ENCODE data around the gene GPC5.
"Not testable (repeated sequence)": the region's sequence is repeated elsewhere in the genome, so short reads cannot be mapped to it uniquely, and the experiment has no call there.

Gene GPC5

GRCh38 chr13:92296154-92296671 lies 897.8 kb downstream of the GPC5 start:
- not testable (repeated sequence) for DNase-seq

DNA sequence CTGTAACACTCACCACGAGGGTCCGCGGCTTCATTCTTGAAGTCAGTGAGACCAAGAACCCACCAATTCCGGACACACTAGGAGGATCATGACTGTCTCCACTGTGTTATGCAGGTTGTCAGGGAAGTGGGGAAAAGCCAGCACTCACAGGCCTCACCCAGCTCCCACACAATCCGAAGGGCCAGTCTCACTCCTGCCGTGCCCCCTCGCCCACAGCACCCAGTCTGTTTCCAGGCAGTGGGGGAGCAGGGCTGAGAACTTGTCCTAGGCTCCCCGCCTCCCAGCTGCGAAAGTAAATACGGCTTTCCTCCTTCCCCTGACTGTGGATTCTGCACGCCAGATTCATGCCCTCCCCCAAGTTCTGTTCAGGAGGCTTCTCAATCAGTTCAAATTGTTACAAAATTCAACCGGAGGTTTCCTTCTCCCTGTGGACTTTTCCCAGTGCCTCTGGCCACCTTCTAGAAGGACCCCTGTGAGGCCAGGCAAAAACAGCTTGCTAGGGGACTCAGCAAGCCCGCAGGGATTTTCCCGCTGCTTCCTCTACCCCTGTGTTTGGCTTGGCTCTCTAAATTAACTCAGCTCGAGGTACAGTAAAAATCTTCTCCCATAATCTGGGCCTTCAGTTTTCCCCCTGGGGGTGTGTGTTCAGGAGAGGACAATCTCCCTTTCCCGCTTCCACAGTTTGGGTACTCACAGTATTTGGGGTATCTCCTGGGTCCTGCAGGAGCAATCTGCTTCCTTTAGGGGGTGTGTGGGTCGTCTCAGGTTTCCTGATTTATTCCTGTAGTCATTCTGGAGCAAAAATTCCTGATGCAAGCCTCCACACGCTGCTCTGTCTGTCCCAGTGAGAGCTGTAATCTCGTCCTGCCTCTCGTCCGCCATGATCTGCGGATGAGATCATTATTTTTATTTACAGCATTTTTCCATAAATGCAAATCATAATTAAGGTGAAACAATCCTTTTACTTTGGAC lies 899.8 kb downstream of the GPC5 start:
- DNase-seq: no peak

GRCh38 chr13:92300651-92301050 lies 902.2 kb downstream of the GPC5 start:
- DNase-seq: no peak

- no peak for DNase-seq
Measured at GRCh38 chr13:92303428-92303827, 905.0 kb downstream of the GPC5 start.

GRCh38 chr13:92307752-92308151 lies 909.3 kb downstream of the GPC5 start:
- DNase-seq: no peak

DNA sequence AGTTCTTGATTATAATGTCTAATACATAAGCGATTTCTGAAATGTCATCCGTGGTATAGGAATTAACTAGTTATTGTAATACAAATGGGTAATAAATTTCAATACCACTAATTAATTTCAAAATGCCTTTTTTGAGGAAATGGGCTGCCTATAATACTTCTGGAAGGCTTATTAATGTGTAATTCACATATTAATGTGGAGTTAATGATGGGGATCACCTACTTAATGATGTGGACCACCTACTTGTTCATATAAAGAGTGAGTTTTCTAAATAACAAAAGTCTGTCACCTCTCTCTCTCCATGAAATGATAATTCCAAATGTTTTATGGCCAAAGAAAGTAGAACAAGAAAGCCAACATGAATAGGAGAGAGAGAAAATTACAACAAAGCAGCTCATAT lies 914.4 kb downstream of the GPC5 start:
- no peak for DNase-seq

DNA sequence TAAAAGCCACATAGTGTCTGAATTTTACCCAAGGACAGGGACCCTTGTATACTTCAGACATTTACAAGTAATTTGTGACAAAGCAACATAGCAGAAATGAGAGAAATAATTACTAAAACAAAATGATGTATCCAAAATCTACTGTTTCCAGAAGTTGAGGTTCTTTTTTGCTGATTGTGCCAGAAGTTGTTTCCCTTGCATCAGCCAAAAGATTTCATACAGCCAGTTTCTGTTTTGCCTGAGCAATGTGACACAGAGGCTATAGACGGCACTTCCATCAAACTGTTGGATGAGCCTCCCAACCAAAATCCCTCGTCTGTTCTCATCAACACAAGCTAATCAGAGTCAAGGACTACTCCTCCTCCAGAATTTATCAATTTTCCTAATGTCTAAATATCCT lies 915.0 kb downstream of the GPC5 start:
- DNase-seq: no peak

DNA sequence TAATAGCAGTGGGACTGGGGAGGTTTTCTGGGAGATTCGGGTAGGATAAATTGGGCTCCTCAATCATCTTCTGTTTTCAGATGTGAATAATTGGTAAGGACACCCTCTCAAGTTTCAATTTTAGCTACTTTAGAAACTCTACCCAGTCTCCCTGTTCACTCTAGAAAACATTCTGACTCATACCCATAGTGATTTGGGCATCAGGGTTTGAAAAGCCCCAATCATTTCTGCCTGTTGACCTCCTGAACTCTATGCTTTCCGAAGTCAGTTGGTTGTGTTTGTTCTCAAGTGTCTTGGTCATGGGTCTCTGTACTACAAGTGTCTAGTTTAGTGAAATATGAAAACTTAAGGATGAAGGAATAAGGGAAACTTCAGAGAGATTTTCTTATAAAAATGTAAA lies 916.8 kb downstream of the GPC5 start:
- DNase-seq: no peak

DNA sequence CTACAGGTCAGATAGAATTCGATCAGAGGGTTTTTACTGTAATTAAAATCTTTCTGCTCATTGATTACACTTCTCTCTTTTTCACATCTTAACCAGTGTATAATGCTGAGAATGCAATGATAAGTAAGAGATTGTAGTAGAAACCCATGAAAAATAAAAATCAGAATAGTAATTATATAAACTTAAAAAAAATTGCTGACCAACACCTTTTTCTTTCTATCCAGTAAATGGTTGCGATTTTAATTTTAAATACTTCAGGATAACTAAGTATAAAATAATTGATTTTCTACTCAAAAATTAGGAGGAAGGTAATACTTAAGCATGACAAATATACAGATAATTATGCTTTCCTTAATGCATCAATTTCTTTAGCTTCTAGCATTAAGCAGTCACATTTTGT lies 917.6 kb downstream of the GPC5 start:
- no peak for DNase-seq

DNA sequence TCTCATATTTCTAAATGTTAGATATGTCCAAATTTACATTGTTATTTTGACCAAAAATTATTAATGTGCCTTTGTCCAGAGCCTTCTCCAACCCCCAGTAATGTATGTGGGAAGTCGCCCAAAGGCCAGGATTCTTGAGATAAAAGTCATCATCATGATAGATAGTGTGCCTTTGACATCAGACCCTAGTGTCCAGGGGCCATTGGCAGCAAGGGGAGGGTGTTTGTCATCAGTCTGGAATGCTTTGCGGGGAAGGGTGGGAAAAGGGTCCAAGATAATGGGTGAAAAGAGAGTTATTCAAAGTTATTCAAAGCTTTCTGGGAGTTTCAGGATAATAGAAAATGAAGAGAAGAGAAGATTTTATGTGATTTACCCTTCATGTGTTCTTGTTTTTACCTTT lies 918.6 kb downstream of the GPC5 start:
- DNase-seq: no peak

DNA sequence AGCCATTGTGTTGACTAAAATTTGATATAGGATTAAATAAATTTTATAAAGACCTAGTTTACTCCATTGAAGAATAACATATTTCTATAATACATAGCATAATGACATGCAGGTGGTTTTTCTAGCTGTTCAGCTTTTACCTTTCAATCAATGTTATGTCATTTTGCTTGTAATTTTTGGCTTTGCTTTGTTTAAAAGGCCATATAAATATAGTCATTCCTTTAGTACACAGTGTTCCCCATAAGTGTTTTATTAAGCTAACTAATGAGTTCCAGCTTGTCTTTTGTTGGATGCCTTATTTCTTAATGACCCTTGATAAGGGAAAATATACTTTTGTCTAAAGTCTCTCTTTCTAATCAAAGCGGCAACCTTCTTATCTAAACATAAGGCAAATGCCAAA lies 921.9 kb downstream of the GPC5 start:
- no peak for DNase-seq

DNA sequence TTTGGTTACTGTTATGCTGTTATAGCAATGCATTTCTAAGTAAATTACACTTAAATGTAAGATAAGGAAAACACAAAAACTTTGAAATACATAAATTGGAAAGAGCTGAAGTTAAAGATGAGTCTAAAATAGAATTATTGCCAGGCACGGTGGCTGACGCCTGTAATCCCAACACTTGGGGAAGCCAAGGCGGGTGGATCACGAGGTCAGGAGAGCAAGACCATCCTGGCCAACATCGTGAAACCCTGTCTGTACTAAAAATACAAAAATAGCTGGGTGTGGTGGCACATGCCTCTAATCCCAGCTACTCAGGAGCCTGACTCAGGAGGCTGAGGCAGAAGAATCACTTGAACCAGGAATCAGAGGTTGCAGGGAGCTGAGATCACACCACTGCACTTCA lies 922.8 kb downstream of the GPC5 start:
- no peak for DNase-seq

GRCh38 chr13:92345627-92346026 lies 947.2 kb downstream of the GPC5 start:
- no peak for DNase-seq

GRCh38 chr13:92346046-92346445 lies 947.6 kb downstream of the GPC5 start:
- no peak for DNase-seq

DNA sequence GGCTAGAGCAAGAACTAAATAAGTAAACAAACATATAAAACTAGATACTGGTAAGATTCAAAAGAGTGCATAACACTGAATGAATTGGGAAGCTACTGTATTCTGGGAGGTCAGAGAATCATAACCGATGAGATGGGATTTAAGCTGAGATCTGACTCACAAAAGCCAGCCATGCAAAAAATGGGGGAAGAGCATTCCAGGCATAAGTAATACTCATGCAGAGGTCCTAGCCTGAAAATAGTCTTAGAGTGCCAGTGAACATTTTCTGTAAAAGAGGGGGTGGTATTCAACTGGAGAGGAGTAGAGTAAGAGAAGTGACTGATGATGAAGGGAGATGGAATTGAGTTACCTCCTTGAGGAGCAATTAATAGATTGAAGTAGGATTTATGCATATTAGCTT lies 956.2 kb downstream of the GPC5 start:
- no peak for DNase-seq

DNA sequence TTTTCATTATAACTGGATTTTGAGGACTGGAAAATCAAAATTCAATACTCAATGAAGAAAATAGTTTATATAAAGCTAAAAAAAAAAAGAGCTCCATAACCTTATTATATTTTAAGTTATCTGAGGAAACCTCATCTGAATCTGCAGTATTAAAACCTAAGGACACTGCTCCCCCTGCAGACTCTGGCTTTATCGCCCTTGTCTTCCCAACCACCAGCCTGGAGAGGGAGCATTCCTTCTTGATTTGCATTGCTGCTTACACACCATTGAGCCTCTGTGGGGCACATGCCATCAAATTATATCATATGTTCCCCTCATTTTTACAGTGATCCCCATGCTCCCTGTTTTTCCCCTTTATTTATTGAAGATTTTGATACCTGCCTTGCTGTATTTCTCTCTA lies 956.8 kb downstream of the GPC5 start:
- no peak for DNase-seq

DNA sequence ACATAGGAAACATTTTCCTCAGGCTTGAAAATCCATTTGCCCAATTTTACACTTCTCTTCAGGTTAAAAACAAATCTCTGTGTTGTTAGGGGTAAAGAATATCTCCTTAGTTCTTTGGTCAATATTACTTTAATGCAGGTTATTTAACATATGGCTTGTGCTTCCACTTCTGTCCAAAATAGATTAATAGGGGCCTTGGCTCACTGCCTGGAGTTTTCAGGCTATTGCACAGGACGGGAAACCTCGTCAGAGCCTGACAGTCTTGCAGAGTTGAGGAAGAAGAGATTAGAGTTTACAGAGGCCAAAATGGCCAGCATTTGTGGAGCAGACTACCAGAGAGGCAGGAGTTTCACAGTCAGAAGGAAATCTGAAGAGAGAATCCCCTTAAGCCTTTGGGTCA lies 964.3 kb downstream of the GPC5 start:
- no peak for DNase-seq

GRCh38 chr13:92365904-92366303 lies 967.5 kb downstream of the GPC5 start:
- no peak for DNase-seq

- no peak for DNase-seq
Measured at GRCh38 chr13:92377396-92377795, 979.0 kb downstream of the GPC5 start.

GRCh38 chr13:92379371-92379770 lies 981.0 kb downstream of the GPC5 start:
- DNase-seq: no peak

- DNase-seq: no peak
Measured at GRCh38 chr13:92384410-92384809, 986.0 kb downstream of the GPC5 start.

GRCh38 chr13:92387245-92387644 lies 988.8 kb downstream of the GPC5 start:
- no peak for DNase-seq

DNA sequence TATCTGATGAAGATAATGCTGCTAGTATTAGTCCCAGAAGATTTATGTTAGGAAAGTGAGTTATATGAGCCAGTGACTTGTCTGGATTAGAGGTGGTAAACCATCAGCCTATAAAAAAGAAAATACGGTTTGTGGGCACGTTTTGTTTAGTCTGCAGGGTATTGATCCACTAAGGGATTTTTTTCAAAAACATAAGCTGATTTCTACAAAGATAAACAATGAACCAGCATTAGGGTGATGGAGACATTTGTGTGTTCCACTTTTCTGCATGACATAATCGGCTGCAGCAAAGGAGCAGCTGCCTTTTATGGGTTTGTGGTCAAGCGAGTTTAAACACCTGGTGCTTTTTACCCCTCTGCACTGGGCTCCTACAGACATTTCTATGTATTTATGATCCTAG lies 991.8 kb downstream of the GPC5 start:
- DNase-seq: no peak

GRCh38 chr13:92403606-92404005 lies 1005.2 kb downstream of the GPC5 start:
- no peak for DNase-seq
